Activated naive CD4-positive, alpha-beta T cell treated with anti-CD3 and anti-CD28 coated beads for 36 hours (primary cell): ENCODE results near the gene KRTAP20-2. TPM values are rescaled to one million over a fixed set of nuclear protein-coding genes. Genes with fewer than 3 reads are reported as not detected.

Experiments
- CTCF ChIA-PET: fragments of 350-600 bp; sonication (Branson Sonifier 250); formaldehyde crosslinking; loops from one replicate; lab custom pipeline; 2021; ENCODE audit warnings: antibody characterized with exemption; lab: Charles Lee
- DNase-seq: peaks from one replicate; pipeline ENCODE4 v3.0.0-alpha.2; 2020
- H3K27ac Mint-ChIP-seq: one replicate; pipeline ENCODE4 v1.8.0; 2021; ENCODE audit warnings: mild to moderate bottlenecking, mixed read lengths
- H3K27me3 Mint-ChIP-seq: one replicate; pipeline ENCODE4 v1.8.0; 2021; ENCODE audit warnings: low read depth, mixed read lengths
- H3K36me3 Mint-ChIP-seq: one replicate; pipeline ENCODE4 v1.8.0; 2021; ENCODE audit warnings: low read depth, mixed read lengths
- H3K4me1 Mint-ChIP-seq: one replicate; pipeline ENCODE4 v1.8.0; 2021; ENCODE audit warnings: low read depth, mixed read lengths
- H3K4me3 Mint-ChIP-seq: one replicate; pipeline ENCODE4 v1.8.0; 2021; ENCODE audit warnings: mild to moderate bottlenecking, moderate library complexity, mixed read lengths
- H3K9me3 Mint-ChIP-seq: one replicate; pipeline ENCODE4 v1.8.0; 2021; ENCODE audit warnings: mixed read lengths
- intact Hi-C: fragments of 100-400 bp; cut with micrococcal nuclease; formaldehyde crosslinking; loops from one replicate; pipeline ENCODE4 v1.15.1; 2023
- total RNA-seq, 2 experiments: library from RNA; stranded (reverse); gene quantifications; one replicate each; pipeline ENCODE4 v1.2.3, GENCODE V29; 2021

The KRTAP20-2 gene
- not detected for total RNA-seq

- no peaks in the 10 kb centered on the region for H3K27me3 Mint-ChIP-seq
- H3K4me1 Mint-ChIP-seq: no peaks in the 10 kb centered on the region
- no peaks in the 10 kb centered on the region for H3K9me3 Mint-ChIP-seq
- H3K36me3 Mint-ChIP-seq: no peaks in the 10 kb centered on the region
- CTCF ChIA-PET: no interaction called here
- no peak for DNase-seq
- H3K27ac Mint-ChIP-seq: no peak within 1 kb of the TSS
- intact Hi-C loops: no loop called here
- no peak within 1 kb of the TSS for H3K4me3 Mint-ChIP-seq
Measured at GRCh38 chr21:30634906-30635305, at the start of gene KRTAP20-2. KRTAP20-2 (plus strand) TSS chr21:30635206; CDS start chr21:30635264, 58 bp downstream.

GRCh38 chr21:30590297-30590696 lies 44.7 kb upstream of the KRTAP20-2 start, which contains the start of gene KRTAP22-2:
KRTAP22-2 (minus strand) TSS chr21:30590397.
- intact Hi-C loops: no loop called here
- Mint-ChIP-seq H3K9me3 (no peaks in the 10 kb centered on the region), H3K4me3 (no peak within 1 kb of the TSS), H3K36me3 (no peaks in the 10 kb centered on the region), H3K27me3 (no peaks in the 10 kb centered on the region), H3K27ac (no peak within 1 kb of the TSS), H3K4me1 (no peaks in the 10 kb centered on the region)
- DNase-seq: no peak
- CTCF ChIA-PET: no interaction called here

- H3K4me3 Mint-ChIP-seq: no peak within 1 kb of the TSS
- no peaks in the 10 kb centered on the region for H3K27me3 Mint-ChIP-seq
- intact Hi-C loops: no loop called here
- no peaks in the 10 kb centered on the region for H3K9me3 Mint-ChIP-seq
- H3K4me1 Mint-ChIP-seq: no peaks in the 10 kb centered on the region
- H3K27ac Mint-ChIP-seq: no peak within 1 kb of the TSS
- no peaks in the 10 kb centered on the region for H3K36me3 Mint-ChIP-seq
- no peak for DNase-seq
- CTCF ChIA-PET: no interaction called here
Measured at GRCh38 chr21:30592140-30592539, 42.9 kb upstream of the KRTAP20-2 start, which contains the start of gene KRTAP6-3. KRTAP6-3 (plus strand) TSS chr21:30592440; CDS start chr21:30592446, 6 bp downstream.

- H3K27me3 Mint-ChIP-seq: peaks cover 3% of the 10 kb centered on the region
- CTCF ChIA-PET: no interaction called here
- no peaks in the 10 kb centered on the region for H3K36me3 Mint-ChIP-seq
- H3K9me3 Mint-ChIP-seq: peaks cover 3% of the 10 kb centered on the region
- intact Hi-C loops: no loop called here
- H3K27ac Mint-ChIP-seq: no peak within 1 kb of the TSS
- DNase-seq: no peak
- H3K4me3 Mint-ChIP-seq: no peak within 1 kb of the TSS
- no peaks in the 10 kb centered on the region for H3K4me1 Mint-ChIP-seq
Measured at GRCh38 chr21:30598802-30599201, 36.2 kb upstream of the KRTAP20-2 start, which contains the start of gene KRTAP6-2. KRTAP6-2 (minus strand) TSS chr21:30598902; CDS start chr21:30598874, 28 bp downstream.

GRCh38 chr21:30600787-30601186 lies 34.2 kb upstream of the KRTAP20-2 start, which contains the start of gene KRTAP22-1:
KRTAP22-1 (plus strand) TSS chr21:30601087.
- H3K36me3 Mint-ChIP-seq: no peaks in the 10 kb centered on the region
- no peak for DNase-seq
- no peak within 1 kb of the TSS for H3K4me3 Mint-ChIP-seq
- H3K9me3 Mint-ChIP-seq: peaks cover 3% of the 10 kb centered on the region
- intact Hi-C loops: no loop called here
- H3K27ac Mint-ChIP-seq: no peak within 1 kb of the TSS
- peaks cover 3% of the 10 kb centered on the region for H3K27me3 Mint-ChIP-seq
- CTCF ChIA-PET: no interaction called here
- no peaks in the 10 kb centered on the region for H3K4me1 Mint-ChIP-seq

GRCh38 chr21:30605968-30606367 lies 29.0 kb upstream of the KRTAP20-2 start:
- H3K27ac Mint-ChIP-seq: no peak overlapping the region
- DNase-seq: no peak
- intact Hi-C loops: no loop called here
- peaks cover 6% of the 10 kb centered on the region for H3K9me3 Mint-ChIP-seq
- H3K27me3 Mint-ChIP-seq: peaks cover 3% of the 10 kb centered on the region
- no peak overlapping the region for H3K4me3 Mint-ChIP-seq
- no peaks in the 10 kb centered on the region for H3K36me3 Mint-ChIP-seq
- no peaks in the 10 kb centered on the region for H3K4me1 Mint-ChIP-seq
- CTCF ChIA-PET: no interaction called here

GRCh38 chr21:30612132-30612531 lies 22.9 kb upstream of the KRTAP20-2 start:
- no peak overlapping the region for H3K27ac Mint-ChIP-seq
- DNase-seq: no peak
- CTCF ChIA-PET: no interaction called here
- intact Hi-C loops: no loop called here
- H3K4me3 Mint-ChIP-seq: no peak overlapping the region
- H3K36me3 Mint-ChIP-seq: no peaks in the 10 kb centered on the region
- H3K4me1 Mint-ChIP-seq: no peaks in the 10 kb centered on the region
- no peaks in the 10 kb centered on the region for H3K27me3 Mint-ChIP-seq
- H3K9me3 Mint-ChIP-seq: peaks cover 4% of the 10 kb centered on the region

- no peaks in the 10 kb centered on the region for H3K27me3 Mint-ChIP-seq
- CTCF ChIA-PET: no interaction called here
- H3K4me1 Mint-ChIP-seq: no peaks in the 10 kb centered on the region
- H3K4me3 Mint-ChIP-seq: no peak within 1 kb of the TSS
- H3K36me3 Mint-ChIP-seq: no peaks in the 10 kb centered on the region
- intact Hi-C loops: no loop called here
- no peak for DNase-seq
- peaks cover 4% of the 10 kb centered on the region for H3K9me3 Mint-ChIP-seq
- H3K27ac Mint-ChIP-seq: no peak within 1 kb of the TSS
Measured at GRCh38 chr21:30613836-30614235, 21.2 kb upstream of the KRTAP20-2 start, which contains the start of gene KRTAP6-1. KRTAP6-1 (minus strand) TSS chr21:30613930; CDS start chr21:30613904, 26 bp downstream.

- H3K4me3 Mint-ChIP-seq: no peak overlapping the region
- DNase-seq: no peak
- H3K27ac Mint-ChIP-seq: no peak overlapping the region
- no peaks in the 10 kb centered on the region for H3K27me3 Mint-ChIP-seq
- peaks cover 4% of the 10 kb centered on the region for H3K9me3 Mint-ChIP-seq
- intact Hi-C loops: no loop called here
- H3K36me3 Mint-ChIP-seq: no peaks in the 10 kb centered on the region
- CTCF ChIA-PET: no interaction called here
- H3K4me1 Mint-ChIP-seq: no peaks in the 10 kb centered on the region
Measured at GRCh38 chr21:30615199-30615598, 19.8 kb upstream of the KRTAP20-2 start.

GRCh38 chr21:30616125-30616524 lies 18.9 kb upstream of the KRTAP20-2 start, which contains the start of gene KRTAP20-1:
KRTAP20-1 (plus strand) TSS chr21:30616425; CDS start chr21:30616455, 30 bp downstream.
- intact Hi-C loops: no loop called here
- Mint-ChIP-seq H3K4me3 (no peak within 1 kb of the TSS), H3K27ac (no peak within 1 kb of the TSS), H3K9me3 (no peaks in the 10 kb centered on the region), H3K27me3 (no peaks in the 10 kb centered on the region), H3K36me3 (no peaks in the 10 kb centered on the region), H3K4me1 (no peaks in the 10 kb centered on the region)
- no peak for DNase-seq
- CTCF ChIA-PET: no interaction called here

GRCh38 chr21:30620080-30620479 lies 14.9 kb upstream of the KRTAP20-2 start:
- CTCF ChIA-PET: no interaction called here
- H3K36me3 Mint-ChIP-seq: no peaks in the 10 kb centered on the region
- H3K4me1 Mint-ChIP-seq: no peaks in the 10 kb centered on the region
- intact Hi-C loops: no loop called here
- H3K4me3 Mint-ChIP-seq: no peak overlapping the region
- no peaks in the 10 kb centered on the region for H3K27me3 Mint-ChIP-seq
- no peaks in the 10 kb centered on the region for H3K9me3 Mint-ChIP-seq
- H3K27ac Mint-ChIP-seq: no peak overlapping the region
- DNase-seq: no peak

GRCh38 chr21:30620522-30620921 lies 14.5 kb upstream of the KRTAP20-2 start, which contains the start of gene KRTAP20-4:
KRTAP20-4 (plus strand) TSS chr21:30620627.
- Mint-ChIP-seq H3K4me1 (no peaks in the 10 kb centered on the region), H3K27me3 (no peaks in the 10 kb centered on the region), H3K27ac (no peak within 1 kb of the TSS), H3K9me3 (no peaks in the 10 kb centered on the region), H3K4me3 (no peak within 1 kb of the TSS), H3K36me3 (no peaks in the 10 kb centered on the region)
- intact Hi-C loops: no loop called here
- no peak for DNase-seq
- CTCF ChIA-PET: no interaction called here

GRCh38 chr21:30623362-30623761 lies 11.6 kb upstream of the KRTAP20-2 start:
- no peaks in the 10 kb centered on the region for H3K4me1 Mint-ChIP-seq
- CTCF ChIA-PET: no interaction called here
- no peak for DNase-seq
- H3K27ac Mint-ChIP-seq: no peak overlapping the region
- no peaks in the 10 kb centered on the region for H3K36me3 Mint-ChIP-seq
- H3K4me3 Mint-ChIP-seq: no peak overlapping the region
- H3K27me3 Mint-ChIP-seq: no peaks in the 10 kb centered on the region
- intact Hi-C loops: no loop called here
- no peaks in the 10 kb centered on the region for H3K9me3 Mint-ChIP-seq
